ENCODE results near the gene KIF1B. TPM values are rescaled to one million over a fixed set of nuclear protein-coding genes. Genes with fewer than 3 reads are reported as not detected.

KIF1B gene
- total and polyA plus RNA-seq, 9 of the 15 experiments (the other 6 are each of a cell fraction or from before 2014, with no cell fraction given), result 2.8 to 19.8 (median 11.9) TPM

GRCh38 chr1:10430216-10431069 lies 220.1 kb downstream of the KIF1B start, which contains the start of gene CENPS (continued):
- TF ChIP-seq CTCF (IDR thresholded peaks at IDR 0.05 in 2 of 3, conservative IDR thresholded peaks at IDR 0.05 in 1 of 3; ENCODE audit: insufficient read depth in 2 of 3, low read depth in 1 of 3, low read length in 3 of 3) (peak; percentile 96 to 97 (median 97)), CREM (IDR thresholded peaks at IDR 0.05; ENCODE audit: low read depth) (peak; percentile 76), MYNN (IDR thresholded peaks at IDR 0.05) (no peak), MYNN (CRISPR knock-in tag; IDR thresholded peaks at IDR 0.05) (no peak), ZNF449 (CRISPR knock-in tag; IDR thresholded peaks at IDR 0.05) (no peak), SIN3A (IDR thresholded peaks at IDR 0.05; ENCODE audit: borderline replicate concordance in 2 of 2, control insufficient read depth in 1 of 2, low read depth in 2 of 2, low read length in 2 of 2) (peak; percentile 84 to 87; a peak in 1 of 4 replicates), CHD4 (IDR thresholded peaks at IDR 0.05; ENCODE audit: insufficient read depth, insufficient replicate concordance, low read depth, low read length, poor library complexity, severe bottlenecking) (no peak), ZNF277 (CRISPR knock-in tag; IDR thresholded peaks at IDR 0.05; ENCODE audit: borderline replicate concordance) (no peak), EZH2 (IDR thresholded peaks at IDR 0.05; ENCODE audit: borderline replicate concordance, low read depth, low read length) (no peak), HDAC6 (IDR thresholded peaks at IDR 0.05; ENCODE audit: low read depth, low read length) (no peak), ZBTB40 (IDR thresholded peaks at IDR 0.05) (no peak), ZBTB40 (CRISPR knock-in tag; IDR thresholded peaks at IDR 0.05) (no peak)
